Measurements from ENCODE around the gene BMPR2.
A peak's percentile ranks its signal among the peaks of the same experiment; 100 is the strongest.
"Not testable (repeated sequence)": the region's sequence is repeated elsewhere in the genome, so short reads cannot be mapped to it uniquely, and the experiment has no call there.

BMPR2 gene

DNA sequence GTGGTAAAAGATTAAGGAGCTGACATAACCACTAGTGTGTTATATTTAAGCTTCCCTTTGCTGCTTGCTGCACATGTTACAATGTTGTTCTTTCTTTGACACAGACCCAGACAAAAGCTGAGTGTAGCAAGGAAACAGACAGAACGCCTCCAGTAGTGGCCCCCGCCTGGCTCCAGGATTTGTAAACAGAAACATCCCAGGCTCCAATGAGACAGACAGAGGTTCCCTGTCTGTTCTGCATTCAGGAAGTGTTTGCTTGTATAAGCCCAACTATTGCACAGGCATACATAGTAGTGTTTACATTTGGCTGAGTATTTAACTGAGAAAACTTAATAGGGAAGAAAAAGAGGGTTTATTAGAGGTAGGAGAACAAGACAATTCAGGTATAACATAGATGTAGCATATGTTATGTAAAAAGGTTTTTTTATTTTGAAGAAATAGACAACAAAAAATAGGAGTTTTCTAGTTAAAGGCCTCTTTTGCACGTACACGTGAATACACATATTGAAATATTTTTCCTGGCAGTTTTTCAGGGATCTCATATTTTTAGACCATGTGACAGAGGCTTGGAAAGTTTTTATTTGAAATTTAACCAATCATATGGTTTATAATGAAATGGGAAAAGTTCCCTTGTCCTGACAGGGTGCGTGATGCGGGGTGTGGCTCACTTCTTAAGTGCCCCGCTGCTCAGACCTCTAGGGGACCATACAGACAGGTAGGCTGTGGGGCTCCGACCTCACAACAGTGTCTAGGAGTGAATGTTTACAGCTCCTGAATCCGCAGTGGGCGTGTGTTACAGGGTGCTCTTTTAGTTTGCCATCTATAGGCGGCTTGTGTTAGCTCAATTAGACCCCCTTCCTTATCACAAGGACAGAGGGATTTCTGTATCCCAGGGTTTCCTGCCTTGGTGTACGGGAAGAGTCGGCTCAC is 118.4 kb downstream of the BMPR2 start:
- in situ Hi-C loops (cut with HindIII; ENCODE audit: low pct_ligation_motif_present, low sequenced_read_pairs): no loop called here
- Histone ChIP-seq H3K27me3 (replicated peaks) (no peaks in the 10 kb centered on the region), H3K27ac (peak overlapping the region; percentile 13), H3K36me3 (replicated peaks) (no peaks in the 10 kb centered on the region), H3K4me3 (ENCODE audit: low read depth, low read length) (no peak overlapping the region)
- DNase-seq: peak; percentile 81
- no peak for TF ChIP-seq CTCF (IDR thresholded peaks at IDR 0.05; ENCODE audit: low read depth, low read length, missing control alignments)

DNA sequence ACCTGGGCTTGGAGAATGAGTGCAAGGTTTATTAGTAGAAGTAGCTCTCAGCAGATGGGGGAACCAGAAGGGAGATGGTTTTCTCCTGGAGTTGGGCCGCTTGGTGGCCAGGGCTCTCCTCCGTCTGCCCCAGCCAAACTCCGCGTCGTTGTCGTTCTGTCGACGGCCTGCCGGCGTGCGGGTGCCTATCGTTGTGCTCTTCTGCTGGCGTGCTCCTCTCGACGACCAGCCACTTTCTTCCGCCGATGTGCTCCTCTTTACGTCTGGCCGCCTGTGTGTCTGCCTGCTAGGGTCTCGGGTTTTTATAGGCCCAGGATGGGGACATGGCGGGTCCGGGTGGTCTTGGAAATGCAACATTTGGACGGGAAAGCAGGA is 119.1 kb downstream of the BMPR2 start:
- in situ Hi-C loops (cut with HindIII; ENCODE audit: low pct_ligation_motif_present, low sequenced_read_pairs): no loop called here
- TF ChIP-seq CTCF (IDR thresholded peaks at IDR 0.05; ENCODE audit: low read depth, low read length, missing control alignments): no peak
- no peaks in the 10 kb centered on the region for H3K27me3 ChIP-seq (replicated peaks)
- no peak overlapping the region for H3K27ac ChIP-seq
- H3K36me3 ChIP-seq (replicated peaks): no peaks in the 10 kb centered on the region
- no peak overlapping the region for H3K4me3 ChIP-seq (ENCODE audit: low read depth, low read length)
- no peak for DNase-seq

DNA sequence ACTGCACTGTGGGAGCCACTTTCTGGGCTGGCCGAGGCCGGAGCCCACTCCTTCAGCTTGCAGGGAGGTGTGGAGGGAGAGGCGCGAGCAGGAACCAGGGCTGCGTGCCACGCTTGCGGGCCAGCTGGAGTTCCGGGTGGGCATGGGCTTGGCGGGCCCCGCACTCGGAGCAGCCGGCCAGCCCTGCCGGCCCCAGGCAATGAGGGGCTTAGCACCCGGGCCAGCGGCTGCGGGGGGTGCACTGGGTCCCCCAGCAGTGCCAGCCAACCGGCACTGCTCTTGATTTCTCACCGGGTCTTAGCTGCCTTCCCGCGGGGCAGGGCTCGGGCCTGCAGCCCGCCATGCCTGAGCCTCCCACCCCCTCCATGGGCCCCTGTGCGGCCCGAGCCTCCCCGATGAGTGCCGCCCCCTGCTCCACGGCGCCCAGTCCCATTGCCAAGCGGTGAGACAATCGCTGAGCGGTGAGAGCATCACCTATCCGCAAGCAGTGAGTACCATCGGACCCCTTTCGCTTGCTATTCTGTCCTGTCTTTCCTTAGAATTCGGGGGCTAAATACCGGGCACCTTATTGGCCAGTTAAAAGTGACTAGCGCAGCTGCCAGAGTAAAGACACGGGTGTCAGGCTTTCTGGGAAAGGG is 120.8 kb downstream of the BMPR2 start:
- H3K27me3 ChIP-seq (replicated peaks); H3K27ac ChIP-seq; H3K36me3 ChIP-seq (replicated peaks); in situ Hi-C loops (cut with HindIII; ENCODE audit: low pct_ligation_motif_present, low sequenced_read_pairs); H3K4me3 ChIP-seq (ENCODE audit: low read depth, low read length); DNase-seq: not testable (repeated sequence)

- H3K36me3 ChIP-seq (replicated peaks); H3K27ac ChIP-seq; H3K27me3 ChIP-seq (replicated peaks); in situ Hi-C loops (cut with HindIII; ENCODE audit: low pct_ligation_motif_present, low sequenced_read_pairs); DNase-seq; H3K4me3 ChIP-seq (ENCODE audit: low read depth, low read length): not testable (repeated sequence)
These were observed 121.3 kb downstream of the BMPR2 start for GRCh38 chr2:202497473-202497866.

DNA sequence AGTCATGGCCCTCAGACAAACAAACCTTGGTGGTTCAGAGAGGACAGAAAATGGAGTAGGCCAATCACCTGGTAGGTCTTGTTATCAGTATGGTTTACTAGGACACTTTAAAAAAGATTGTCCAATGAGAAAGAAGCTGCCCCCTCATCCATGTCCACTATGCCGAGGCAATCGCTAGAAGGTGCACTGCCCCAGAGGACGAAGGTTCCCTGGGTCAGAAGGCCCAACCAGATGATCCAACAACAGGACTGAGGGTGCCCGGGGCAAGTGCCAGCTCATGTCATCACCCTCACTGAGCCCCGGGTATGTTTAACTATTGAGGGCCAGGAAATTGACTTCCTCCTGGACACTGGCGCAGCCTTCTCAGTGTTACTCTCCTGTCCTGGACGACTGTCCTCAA is 123.7 kb downstream of the BMPR2 start:
- DNase-seq; H3K4me3 ChIP-seq (ENCODE audit: low read depth, low read length); H3K36me3 ChIP-seq (replicated peaks); H3K27me3 ChIP-seq (replicated peaks); H3K27ac ChIP-seq; in situ Hi-C loops (cut with HindIII; ENCODE audit: low pct_ligation_motif_present, low sequenced_read_pairs): not testable (repeated sequence)

GRCh38 chr2:202503276-202503675 is 127.1 kb downstream of the BMPR2 start:
- DNase-seq; H3K36me3 ChIP-seq (replicated peaks); H3K27ac ChIP-seq; in situ Hi-C loops (cut with HindIII; ENCODE audit: low pct_ligation_motif_present, low sequenced_read_pairs); H3K4me3 ChIP-seq (ENCODE audit: low read depth, low read length); H3K27me3 ChIP-seq (replicated peaks): not testable (repeated sequence)

- Histone ChIP-seq H3K4me3 (ENCODE audit: low read depth, low read length) (no peak overlapping the region), H3K36me3 (replicated peaks) (peaks cover 2% of the 10 kb centered on the region), H3K27me3 (replicated peaks) (no peaks in the 10 kb centered on the region), H3K27ac (no peak overlapping the region)
- TF ChIP-seq CTCF (IDR thresholded peaks at IDR 0.05; ENCODE audit: low read depth, low read length, missing control alignments): no peak
- no peak for DNase-seq
- in situ Hi-C loops (cut with HindIII; ENCODE audit: low pct_ligation_motif_present, low sequenced_read_pairs): no loop called here
These were observed 132.6 kb downstream of the BMPR2 start for GRCh38 chr2:202508686-202509085.
